HL-60 (cell line): Measurements from ENCODE around the gene PELI2.

Source experiments
- DNase-seq, 2 experiments: peaks; one replicate each; pipeline ENCODE4 v3.0.0-alpha.2; 2010 to 2020; ENCODE audit warnings: low read depth in 1 of 2, low spot score in 1 of 2
- H3K27ac ChIP-seq: fragments of 250-450 bp; sonication (Bioruptor Pico); replicated peaks from 2 replicates; pipeline ENCODE4 v1.5.1; 2020; ENCODE audit warnings: mild to moderate bottlenecking, moderate library complexity
- H3K27me3 ChIP-seq: fragments of 250-450 bp; sonication (Bioruptor Pico); 2 replicates; pipeline ENCODE4 v1.5.1; 2021; ENCODE audit warnings: mild to moderate bottlenecking, moderate library complexity; ENCODE audit not compliant: insufficient read depth, poor library complexity, severe bottlenecking
- H3K4me3 ChIP-seq: replicated peaks from 2 replicates; pipeline ENCODE4 v1.5.1; 2011; ENCODE audit warnings: mild to moderate bottlenecking, control low read depth, low read length; ENCODE audit not compliant: insufficient read depth
- CTCF ChIP-seq: IDR thresholded peaks from one replicate; pipeline ENCODE4 v1.5.1; 2011; ENCODE audit warnings: low read length, control low read depth, inconsistent platforms; ENCODE audit not compliant: insufficient read depth
- GABPA ChIP-seq: IDR thresholded peaks from 2 replicates; pipeline ENCODE4 v1.6.1; 2012; ENCODE audit warnings: low read depth
- POLR2AphosphoS5 ChIP-seq: IDR thresholded peaks from 2 replicates; pipeline ENCODE4 v1.6.1; 2012; ENCODE audit warnings: low read depth
- REST ChIP-seq: IDR thresholded peaks from 2 replicates; pipeline ENCODE4 v1.6.1; 2012; ENCODE audit warnings: low read depth; ENCODE audit not compliant: insufficient replicate concordance
- SPI1 ChIP-seq: IDR thresholded peaks from 2 replicates; pipeline ENCODE4 v1.6.1; 2012; ENCODE audit warnings: low read depth, mild to moderate bottlenecking, borderline replicate concordance

Gene PELI2

DNA sequence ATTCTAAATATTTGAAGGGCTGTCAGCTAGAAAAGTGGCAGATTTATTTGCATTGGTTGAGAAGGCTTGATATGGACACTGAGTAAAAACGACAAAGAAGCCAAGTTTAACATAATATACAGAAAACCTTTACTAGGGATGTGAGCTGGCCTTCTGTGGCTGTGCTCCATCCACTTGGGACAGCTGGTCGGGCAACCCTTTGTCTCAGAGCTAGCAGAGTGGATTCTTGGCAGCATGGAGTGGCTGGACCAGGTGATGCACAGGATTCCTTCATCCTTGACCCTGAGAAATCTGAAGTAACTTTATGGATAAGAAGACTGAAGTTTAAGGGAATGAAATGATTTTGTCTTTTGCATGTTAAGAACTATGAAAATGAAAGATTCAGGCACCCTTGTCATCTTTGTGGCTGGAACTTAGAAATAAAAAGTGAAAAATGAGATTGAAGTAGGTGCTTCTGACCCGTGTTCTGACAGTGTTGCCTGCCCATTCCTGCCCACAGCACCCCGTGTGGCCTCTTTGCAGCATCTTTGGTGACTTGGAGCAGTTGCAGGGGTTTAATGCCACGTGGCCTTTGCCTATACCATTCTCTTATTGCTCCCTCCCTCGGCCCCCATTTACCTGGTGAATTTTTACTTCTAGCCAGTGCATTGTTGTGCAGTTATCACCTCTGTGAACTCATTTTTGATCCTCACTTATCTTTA is 32.6 kb downstream of the PELI2 start:
- Histone ChIP-seq H3K27ac (no peak overlapping the region), H3K4me3 (no peak overlapping the region), H3K27me3 (no peaks in the 10 kb centered on the region)
- DNase-seq, result peak in 1 of 2 experiments; percentile 19
- TF ChIP-seq GABPA, result no peak
- TF ChIP-seq REST, result no peak
- TF ChIP-seq POLR2AphosphoS5, result no peak
- TF ChIP-seq SPI1, result no peak
- TF ChIP-seq CTCF, result no peak

DNA sequence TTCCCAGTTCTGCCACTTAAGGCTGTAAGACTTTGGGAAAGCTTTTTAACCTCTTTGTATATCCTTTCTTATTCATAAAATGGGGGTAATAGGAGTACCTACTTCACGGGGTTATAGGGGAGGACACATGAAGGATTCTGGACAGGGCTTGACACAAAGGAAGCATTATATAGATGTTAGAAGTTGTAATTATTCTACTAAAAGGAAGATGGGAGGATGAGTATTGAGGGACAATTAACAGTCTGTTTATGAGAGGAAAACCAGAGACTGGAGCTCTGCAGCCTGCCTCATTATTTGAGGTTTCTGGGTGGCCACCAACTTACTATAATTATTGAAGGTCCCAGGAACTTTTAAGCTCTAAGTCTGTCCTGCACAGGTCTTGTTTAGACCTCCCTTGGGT is 34.0 kb downstream of the PELI2 start:
- H3K27ac ChIP-seq, result no peak overlapping the region
- no peak for DNase-seq
- TF ChIP-seq GABPA (no peak), POLR2AphosphoS5 (no peak), SPI1 (no peak), REST (no peak), CTCF (no peak)
- no peak overlapping the region for H3K4me3 ChIP-seq
- no peaks in the 10 kb centered on the region for H3K27me3 ChIP-seq

GRCh38 chr14:56153267-56153666 is 35.1 kb downstream of the PELI2 start:
- no peak for DNase-seq
- no peak overlapping the region for H3K27ac ChIP-seq
- TF ChIP-seq REST (no peak), GABPA (no peak), POLR2AphosphoS5 (no peak), SPI1 (no peak), CTCF (no peak)
- H3K4me3 ChIP-seq, result no peak overlapping the region
- no peaks in the 10 kb centered on the region for H3K27me3 ChIP-seq
